Measurements from ENCODE around the gene CDC26. TPM values are rescaled to one million over a fixed set of nuclear protein-coding genes. Genes with fewer than 3 reads are reported as not detected.
"Not testable (repeated sequence)": the region's sequence is repeated elsewhere in the genome, so short reads cannot be mapped to it uniquely, and the experiment has no call there.

Gene CDC26
- total RNA-seq, 1 donor from 2014 or later = 29.5 TPM

- H3K9me3 ChIP-seq = no peaks in the 10 kb centered on the region
- no peak overlapping the region for H3K4me3 ChIP-seq
- TF ChIP-seq CTCF (IDR thresholded peaks at IDR 0.05) = no peak
- ATAC-seq (no peak), DNase-seq (no peak)
- no peaks in the 10 kb centered on the region for H3K4me1 ChIP-seq
- intact Hi-C loops (cut with DNase I) = no loop called here
- H3K27ac ChIP-seq = no peak overlapping the region
- H3K36me3 ChIP-seq = peaks cover 69% of the 10 kb centered on the region
- H3K27me3 ChIP-seq = no peaks in the 10 kb centered on the region
These were observed 17.1 kb downstream of the CDC26 start for GRCh38 chr9:113258282-113258681.

- DNase-seq = no peak
- peaks cover 69% of the 10 kb centered on the region for H3K36me3 ChIP-seq
- no peak for ATAC-seq
These were observed 17.5 kb downstream of the CDC26 start for GRCh38 chr9:113257863-113258262.

GRCh38 chr9:113255438-113255837, 19.9 kb downstream of the CDC26 start:
- H3K27ac ChIP-seq = no peak overlapping the region
- H3K27me3 ChIP-seq = no peaks in the 10 kb centered on the region
- no peak overlapping the region for H3K4me3 ChIP-seq
- no peaks in the 10 kb centered on the region for H3K4me1 ChIP-seq
- peaks cover 45% of the 10 kb centered on the region for H3K36me3 ChIP-seq
- peak; percentile 95 for ATAC-seq
- intact Hi-C loops (cut with DNase I) = no loop called here
- DNase-seq = no peak
- TF ChIP-seq CTCF (IDR thresholded peaks at IDR 0.05) = no peak
- H3K9me3 ChIP-seq = no peaks in the 10 kb centered on the region

More at GRCh38 chr9:113257863-113258262, 17.5 kb downstream of the CDC26 start:
- H3K4me1 ChIP-seq = no peaks in the 10 kb centered on the region
- no peak for TF ChIP-seq CTCF (IDR thresholded peaks at IDR 0.05)
- no peaks in the 10 kb centered on the region for H3K9me3 ChIP-seq
- H3K4me3 ChIP-seq = no peak overlapping the region
- intact Hi-C loops (cut with DNase I) = no loop called here
- H3K27me3 ChIP-seq = no peaks in the 10 kb centered on the region
- no peak overlapping the region for H3K27ac ChIP-seq

- intact Hi-C loops (cut with DNase I) = no loop called here
These were observed 20.4 kb downstream of the CDC26 start for GRCh38 chr9:113254991-113255390.

GRCh38 chr9:113250807-113251206, 24.6 kb downstream of the CDC26 start:
- ATAC-seq = no peak
- no peak for TF ChIP-seq CTCF (IDR thresholded peaks at IDR 0.05)
- no peak for DNase-seq
- Histone ChIP-seq H3K4me1 (no peaks in the 10 kb centered on the region), H3K27me3 (no peaks in the 10 kb centered on the region), H3K4me3 (no peak overlapping the region), H3K9me3 (no peaks in the 10 kb centered on the region), H3K27ac (no peak overlapping the region), H3K36me3 (peaks cover under 1% of the 10 kb centered on the region)
- intact Hi-C loops (cut with DNase I) = no loop called here

More at GRCh38 chr9:113254991-113255390, 20.4 kb downstream of the CDC26 start:
- no peaks in the 10 kb centered on the region for H3K4me1 ChIP-seq
- H3K9me3 ChIP-seq = no peaks in the 10 kb centered on the region
- no peak for TF ChIP-seq CTCF (IDR thresholded peaks at IDR 0.05)
- DNase-seq (no peak), ATAC-seq (no peak)
- H3K4me3 ChIP-seq = no peak overlapping the region
- H3K27ac ChIP-seq = no peak overlapping the region
- H3K27me3 ChIP-seq = no peaks in the 10 kb centered on the region
- H3K36me3 ChIP-seq = peaks cover 41% of the 10 kb centered on the region

- H3K4me1 ChIP-seq; ATAC-seq; intact Hi-C loops (cut with DNase I); H3K4me3 ChIP-seq; H3K27me3 ChIP-seq; H3K36me3 ChIP-seq; H3K27ac ChIP-seq; H3K9me3 ChIP-seq; DNase-seq: not testable (repeated sequence)
These were observed 25.7 kb downstream of the CDC26 start for GRCh38 chr9:113249661-113250060.

Data from upper lobe of right lung (tissue), 1 donor.